ENCODE results near the gene NUPR1. TPM values are rescaled to one million over a fixed set of nuclear protein-coding genes. Genes with fewer than 3 reads are reported as not detected.

The NUPR1 gene
- polyA plus RNA-seq, 2 of the 4 experiments (the other 2 are of a cell fraction), result 29.3 to 47.8 TPM

- 85% methylated on average over 20 of the region's 20 CpGs for WGBS (ENCODE audit: missing lambda C conversion rate)
- Histone ChIP-seq H3K9me3 (no peaks in the 10 kb centered on the region), H3K4me2 (no peak overlapping the region), H3K27ac (0 out of 6 replicates have a peak overlapping the region, but pooled peaks of 1 of the 2 experiments have one; percentile 22), H3K4me3 (no peak overlapping the region), H3K4me1 (peaks cover under 1% of the 10 kb centered on the region; the same call in 1 of the 3 replicates)
- CTCF ChIA-PET, result interaction anchor here (1.2 kb wide), 1 partner anchor 120 kb away, joined by 3 read pairs; no protein-coding TSS in a partner anchor
- DNase-seq (ENCODE audit: low read depth in 1 of 2, low spot score in 1 of 2) (no peak), FAIRE-seq (no peak), ATAC-seq (no peak)
- POLR2A ChIA-PET, result no interaction called here
- TF ChIP-seq CHD2 (IDR thresholded peaks at IDR 0.05; ENCODE audit: low read length, partially characterized antibody), result no peak
- no peak for TF ChIP-seq BCL3 (IDR thresholded peaks at IDR 0.05)
- TF ChIP-seq SMC3 (IDR thresholded peaks at IDR 0.05), result no peak
- TF ChIP-seq POLR2AphosphoS2 (conservative IDR thresholded peaks at IDR 0.05; ENCODE audit: low read length), result no peak
- no peak for TF ChIP-seq CHD4 (IDR thresholded peaks at IDR 0.05; ENCODE audit: borderline replicate concordance)
- TF ChIP-seq HOXB5 (CRISPR knock-in tag; IDR thresholded peaks at IDR 0.05), result no peak
- TF ChIP-seq HOXB13 (CRISPR knock-in tag; IDR thresholded peaks at IDR 0.05; ENCODE audit: low read depth), result no peak
Measured at GRCh38 chr16:28495795-28496749, 42.7 kb downstream of the NUPR1 start.

- Histone ChIP-seq H3K4me1 (peaks cover 6% of the 10 kb centered on the region; the same call in 1 of the 3 replicates), H3K27ac (0 out of 6 replicates have a peak overlapping the region, but pooled peaks of 1 of the 2 experiments have one; percentile 22), H3K9me3 (no peaks in the 10 kb centered on the region), H3K4me3 (no peak overlapping the region), H3K4me2 (no peak overlapping the region)
- WGBS (ENCODE audit: missing lambda C conversion rate), result 87% methylated on average over 13 of the region's 13 CpGs
- DNase-seq (ENCODE audit: low read depth in 1 of 2, low spot score in 1 of 2), result no peak
- TF ChIP-seq CBX8 (IDR thresholded peaks at IDR 0.05) (no peak), HOXA7 (CRISPR knock-in tag; IDR thresholded peaks at IDR 0.05) (no peak), BHLHE40 (IDR thresholded peaks at IDR 0.05; ENCODE audit: low read depth, low read length) (no peak), MAZ (IDR thresholded peaks at IDR 0.05; ENCODE audit: borderline replicate concordance, low read depth, low read length) (no peak), ELK1 (IDR thresholded peaks at IDR 0.05; ENCODE audit: low read depth, low read length) (no peak), HMGXB4 (CRISPR knock-in tag; IDR thresholded peaks at IDR 0.05; ENCODE audit: borderline replicate concordance) (no peak), EP300 (IDR thresholded peaks at IDR 0.05) (no peak), ZSCAN20 (CRISPR knock-in tag; IDR thresholded peaks at IDR 0.05) (no peak), ESRRA (IDR thresholded peaks at IDR 0.05; ENCODE audit: borderline replicate concordance, low read length) (no peak), SMC3 (IDR thresholded peaks at IDR 0.05) (no peak), ATOH8 (CRISPR knock-in tag; IDR thresholded peaks at IDR 0.05; ENCODE audit: low read depth) (no peak), CBX2 (IDR thresholded peaks at IDR 0.05; ENCODE audit: borderline replicate concordance, low read depth) (no peak), POLR2A (IDR thresholded peaks at IDR 0.05; ENCODE audit: low read length) (no peak)
- POLR2A ChIA-PET, result interaction anchor here (0.7 kb wide), 1 partner anchor 8 kb away, joined by 3 read pairs; no protein-coding TSS in a partner anchor
- no peak for ATAC-seq
- CTCF ChIA-PET, result no interaction called here
- FAIRE-seq, result no peak
Measured at GRCh38 chr16:28495098-28495793, 43.5 kb downstream of the NUPR1 start.

Measured in A549 (cell line).